Ovary (tissue), 3 donors: Measurements from ENCODE around the gene EGR1.

Experiments
- CTCF ChIP-seq, 3 donors: fragments of 450-650 bp in 2 of 3; fragments of 200-600 bp in 1 of 3; IDR thresholded peaks; one replicate each; pipeline versions ENCODE4 v1.5.1 to v1.8.0; 2016 to 2022; ENCODE audit warnings: antibody characterized with exemption in 3 of 3, mild to moderate bottlenecking in 1 of 3
- POLR2A ChIP-seq: fragments of 450-650 bp; IDR thresholded peaks from one replicate; pipeline ENCODE4 v1.6.1; 2017; ENCODE audit warnings: antibody characterized with exemption, mild to moderate bottlenecking, moderate library complexity
- donor health status: DM: no; HTN: no; CAD: no.

- no peak for TF ChIP-seq CTCF (IDR thresholded peaks at IDR 0.05)
- no peak for TF ChIP-seq POLR2A
Measured at GRCh38 chr5:138454121-138454520, 11.2 kb upstream of the EGR1 start.
